NCI-H2107 (cell line): ENCODE data around the gene DCLK1.

Source experiments
- DNase-seq: peaks from one replicate; lab custom pipeline; 2025; lab: John Stamatoyannopoulos, UW

Gene DCLK1

GRCh38 chr13:35785576-35786303 is 345.4 kb downstream of the DCLK1 start:
- no peak for DNase-seq

- DNase-seq: no peak
These were observed 346.8 kb downstream of the DCLK1 start for GRCh38 chr13:35784286-35784951.

GRCh38 chr13:35782793-35783192 is 348.4 kb downstream of the DCLK1 start:
- DNase-seq: no peak

GRCh38 chr13:35781036-35782000 is 349.9 kb downstream of the DCLK1 start:
- no peak for DNase-seq

- no peak for DNase-seq
These were observed 350.6 kb downstream of the DCLK1 start for GRCh38 chr13:35780613-35781012.

GRCh38 chr13:35771898-35772297 is 359.3 kb downstream of the DCLK1 start:
- no peak for DNase-seq

- no peak for DNase-seq
These were observed 360.4 kb downstream of the DCLK1 start for GRCh38 chr13:35770756-35771297.

- no peak for DNase-seq
These were observed 361.4 kb downstream of the DCLK1 start for GRCh38 chr13:35769812-35770211.

GRCh38 chr13:35768551-35768950 is 362.6 kb downstream of the DCLK1 start:
- no peak for DNase-seq

GRCh38 chr13:35768073-35768472 is 363.1 kb downstream of the DCLK1 start:
- DNase-seq: no peak

GRCh38 chr13:35767256-35767976 is 363.8 kb downstream of the DCLK1 start:
- no peak for DNase-seq

GRCh38 chr13:35766663-35767062 is 364.5 kb downstream of the DCLK1 start:
- DNase-seq: no peak

- DNase-seq: no peak
These were observed 365.2 kb downstream of the DCLK1 start for GRCh38 chr13:35765941-35766340.

- no peak for DNase-seq
These were observed 365.8 kb downstream of the DCLK1 start for GRCh38 chr13:35765366-35765765.

- DNase-seq: no peak
These were observed 366.7 kb downstream of the DCLK1 start for GRCh38 chr13:35764326-35765015.

- no peak for DNase-seq
These were observed 367.4 kb downstream of the DCLK1 start for GRCh38 chr13:35763782-35764123.

GRCh38 chr13:35763060-35763781 is 368.0 kb downstream of the DCLK1 start:
- DNase-seq: no peak

GRCh38 chr13:35761440-35762252 is 369.5 kb downstream of the DCLK1 start:
- no peak for DNase-seq

- DNase-seq: no peak
These were observed 370.4 kb downstream of the DCLK1 start for GRCh38 chr13:35760735-35761281.
